Keratinocyte (primary cell): ENCODE measurements around the gene PPP1R14B. TPM values are rescaled to one million over a fixed set of nuclear protein-coding genes. Genes with fewer than 3 reads are reported as not detected.

Source experiments
- DNase-seq: peaks from one replicate; pipeline ENCODE4 v3.0.0-alpha.2; 2011; ENCODE audit warnings: low read depth, missing footprints, low spot score
- FAIRE-seq: peaks from 2 replicates; lab custom pipeline; 2011; peaks lifted over from hg19 to GRCh38; lab: Jason Lieb, UNC
- H2AFZ ChIP-seq: 2 replicates; pipeline ENCODE4 v1.6.0; 2012; ENCODE audit warnings: low read length, control low read depth, inconsistent platforms; ENCODE audit not compliant: control insufficient read depth
- H3K27ac ChIP-seq: 2 replicates; pipeline ENCODE4 v1.5.1; 2011; ENCODE audit warnings: low read length; ENCODE audit not compliant: control insufficient read depth, insufficient read depth
- H3K27me3 ChIP-seq: 3 replicates; pipeline ENCODE4 v1.6.0; 2011; ENCODE audit warnings: low read length; ENCODE audit not compliant: control insufficient read depth, insufficient read depth; ENCODE audit errors: extremely low read depth
- H3K36me3 ChIP-seq, 2 experiments: 2 replicates in 1 of 2; 3 replicates in 1 of 2; pipeline ENCODE4 v1.5.1; 2011; ENCODE audit warnings: low read length in 2 of 2, mild to moderate bottlenecking in 1 of 2; ENCODE audit not compliant: control insufficient read depth in 2 of 2, insufficient read depth in 2 of 2; ENCODE audit errors: extremely low read depth in 1 of 2
- H3K4me1 ChIP-seq: 3 replicates; pipeline ENCODE4 v1.5.1; 2011; ENCODE audit warnings: low read length; ENCODE audit not compliant: control insufficient read depth, insufficient read depth; ENCODE audit errors: extremely low read depth
- H3K4me2 ChIP-seq: 3 replicates; pipeline ENCODE4 v1.6.0; 2011; ENCODE audit warnings: low read depth, low read length; ENCODE audit not compliant: control insufficient read depth, insufficient read depth; ENCODE audit errors: extremely low read depth
- H3K4me3 ChIP-seq, 3 experiments: fragments of 200-600 bp in 1 of 3; sonication (generic) in 1 of 3; 2 replicates in 2 of 3; 3 replicates in 1 of 3; pipeline ENCODE4 v1.5.1; 2011 to 2016; ENCODE audit warnings: low read length in 3 of 3, mild to moderate bottlenecking in 3 of 3, control low read depth in 2 of 3, inconsistent platforms in 1 of 3, low read depth in 1 of 3, mixed read lengths in 1 of 3, mixed run types in 1 of 3, moderate library complexity in 1 of 3; ENCODE audit not compliant: control insufficient read depth in 2 of 3, insufficient read depth in 2 of 3; ENCODE audit errors: extremely low read depth in 1 of 3
- H3K79me2 ChIP-seq: 2 replicates; pipeline ENCODE4 v1.6.0; 2012; ENCODE audit warnings: low read length; ENCODE audit not compliant: control insufficient read depth, insufficient read depth
- H3K9ac ChIP-seq: 3 replicates; pipeline ENCODE4 v1.6.0; 2011; ENCODE audit warnings: low read length; ENCODE audit not compliant: control insufficient read depth, insufficient read depth; ENCODE audit errors: extremely low read depth
- H3K9me1 ChIP-seq: 3 replicates; pipeline ENCODE4 v1.6.0; 2011; ENCODE audit warnings: low read length; ENCODE audit not compliant: control insufficient read depth, insufficient read depth; ENCODE audit errors: extremely low read depth
- H3K9me3 ChIP-seq: 2 replicates; pipeline ENCODE4 v1.5.1; 2012; ENCODE audit warnings: low read depth, low read length; ENCODE audit not compliant: control insufficient read depth
- H4K20me1 ChIP-seq: 3 replicates; pipeline ENCODE4 v1.6.0; 2011; ENCODE audit warnings: low read length; ENCODE audit not compliant: control insufficient read depth, insufficient read depth; ENCODE audit errors: extremely low read depth
- CTCF ChIP-seq, 3 experiments: IDR thresholded peaks in 1 of 3; conservative IDR thresholded peaks in 1 of 3; optimal IDR thresholded peaks in 1 of 3; 2 replicates in 2 of 3; 3 replicates in 1 of 3; pipeline versions ENCODE3 to v1.5.1; 2011; ENCODE audit warnings: low read length in 3 of 3, mild to moderate bottlenecking in 3 of 3, moderate library complexity in 2 of 3, control low read depth in 1 of 3, inconsistent platforms in 1 of 3; ENCODE audit not compliant: insufficient read depth in 2 of 3; ENCODE audit errors: extremely low read depth in 1 of 3
- EZH2 ChIP-seq: IDR thresholded peaks from one replicate; pipeline ENCODE4 v1.6.1; 2012; ENCODE audit warnings: inconsistent platforms, mild to moderate bottlenecking, low read length, moderate library complexity
- dilution Hi-C: fragments of 300-500 bp; cut with MboI; formaldehyde crosslinking; loops from one replicate; pipeline ENCODE4 v1.7.0; 2020; ENCODE audit warnings: low sequenced_read_pairs; ENCODE audit not compliant: extremely low pct_ligation_motif_present
- polyA plus RNA-seq, 5 experiments: library from polyadenylated mRNA; depleted of rRNA in 3 of 5; stranded (reverse) in 3 of 5; stranded (forward) in 1 of 5; unstranded in 1 of 5; fragments of >200 nt; gene quantifications; 1 replicate in 1 of 5; 2 replicates in 3 of 5; 3 replicates in 1 of 5; pipeline versions ENCODE4 v1.2.1 to v1.2.3, GENCODE V29; 2011 to 2012; ENCODE audit warnings: missing spikeins in 2 of 5, low read depth in 1 of 5, low replicate concordance in 1 of 5

The PPP1R14B gene
- polyA plus RNA-seq, 1 donor (not counting 4 experiments of a cell fraction or from before 2014, with no cell fraction given) = 208 TPM

GRCh38 chr11:64249038-64249437 lies 2.3 kb upstream of the PPP1R14B start:
- H3K9ac ChIP-seq = no peak overlapping the region
- H3K36me3 ChIP-seq = peaks cover 4 to 12% of the 10 kb centered on the region in 2 experiments
- dilution Hi-C loops = no loop called here

GRCh38 chr11:64248578-64248977 lies 1.8 kb upstream of the PPP1R14B start:
- Histone ChIP-seq H4K20me1 (peaks cover 8% of the 10 kb centered on the region), H3K4me3 (no peak overlapping the region), H3K4me1 (peaks cover 34% of the 10 kb centered on the region), H3K36me3 (peaks cover 4 to 15% of the 10 kb centered on the region in 2 experiments), H3K9ac (no peak overlapping the region), H3K4me2 (no peak overlapping the region), H3K27me3 (no peaks in the 10 kb centered on the region), H3K9me3 (no peaks in the 10 kb centered on the region), H3K9me1 (no peaks in the 10 kb centered on the region), H2AFZ (no peak overlapping the region), H3K79me2 (peaks cover 41% of the 10 kb centered on the region), H3K27ac (no peak overlapping the region)
- FAIRE-seq (no peak), DNase-seq (no peak)
- dilution Hi-C loops = no loop called here
- TF ChIP-seq EZH2 (no peak), CTCF (optimal IDR thresholded peaks at IDR 0.05 in 1 of 3, IDR thresholded peaks at IDR 0.05 in 1 of 3, conservative IDR thresholded peaks at IDR 0.05 in 1 of 3; ENCODE audit: extremely low read depth in 1 of 3, insufficient read depth in 2 of 3, low read length in 3 of 3) (no peak)

More at GRCh38 chr11:64249038-64249437, 2.3 kb upstream of the PPP1R14B start:
- no peak overlapping the region for H3K27ac ChIP-seq
- peaks cover 8% of the 10 kb centered on the region for H4K20me1 ChIP-seq
- H3K4me1 ChIP-seq = peaks cover 31% of the 10 kb centered on the region
- H3K27me3 ChIP-seq = no peaks in the 10 kb centered on the region
- TF ChIP-seq CTCF (optimal IDR thresholded peaks at IDR 0.05 in 1 of 3, IDR thresholded peaks at IDR 0.05 in 1 of 3, conservative IDR thresholded peaks at IDR 0.05 in 1 of 3; ENCODE audit: extremely low read depth in 1 of 3, insufficient read depth in 2 of 3, low read length in 3 of 3) = no peak
- TF ChIP-seq EZH2 = no peak
- H2AFZ ChIP-seq = no peak overlapping the region
- FAIRE-seq (no peak), DNase-seq (no peak)
- peaks cover 45% of the 10 kb centered on the region for H3K79me2 ChIP-seq
- H3K9me1 ChIP-seq = no peaks in the 10 kb centered on the region
- H3K9me3 ChIP-seq = no peaks in the 10 kb centered on the region
- no peak overlapping the region for H3K4me3 ChIP-seq
- H3K4me2 ChIP-seq = no peak overlapping the region
